Endothelial cell (in vitro differentiated cells): Measurements from ENCODE around the gene ZNF780B. TPM values are rescaled to one million over a fixed set of nuclear protein-coding genes. Genes with fewer than 3 reads are reported as not detected.

ENCODE experiments used
- DNase-seq: peaks from one replicate; pipeline ENCODE4 v3.0.0; 2021; ENCODE audit warnings: low spot score
- H3K27ac Mint-ChIP-seq: one replicate; pipeline ENCODE4 v1.8.0; 2021; ENCODE audit warnings: mixed read lengths, inconsistent platforms; ENCODE audit not compliant: unreplicated experiment
- H3K27me3 Mint-ChIP-seq: one replicate; pipeline ENCODE4 v1.8.0; 2021; ENCODE audit warnings: mild to moderate bottlenecking, moderate library complexity, mixed read lengths, inconsistent platforms; ENCODE audit not compliant: unreplicated experiment
- H3K36me3 Mint-ChIP-seq: one replicate; pipeline ENCODE4 v1.8.0; 2021; ENCODE audit warnings: mild to moderate bottlenecking, low read depth, mixed read lengths, inconsistent platforms; ENCODE audit not compliant: unreplicated experiment
- H3K4me1 Mint-ChIP-seq: one replicate; pipeline ENCODE4 v1.8.0; 2021; ENCODE audit warnings: mild to moderate bottlenecking, mixed read lengths, inconsistent platforms; ENCODE audit not compliant: unreplicated experiment
- H3K4me3 Mint-ChIP-seq: one replicate; pipeline ENCODE4 v1.8.0; 2021; ENCODE audit warnings: mild to moderate bottlenecking, mixed read lengths, inconsistent platforms; ENCODE audit not compliant: unreplicated experiment
- H3K9me3 Mint-ChIP-seq: one replicate; pipeline ENCODE4 v1.8.0; 2021; ENCODE audit warnings: mixed read lengths, inconsistent platforms; ENCODE audit not compliant: unreplicated experiment
- CTCF ChIP-seq: fragments of 200-600 bp; sonication (generic); IDR thresholded peaks from one replicate; pipeline ENCODE4 v1.5.0; 2021; ENCODE audit warnings: antibody characterized with exemption; ENCODE audit not compliant: unreplicated experiment
- long read RNA-seq: library from polyadenylated mRNA; unstranded; transcript quantifications from one replicate; pipeline ENCODE4 v2.0.0, GENCODE V29; 2020; ENCODE audit not compliant: unreplicated experiment
- total RNA-seq: library from RNA; stranded (reverse); fragmentation: NEBNext Ultra II Directional; extraction: Animal tissue kit (Norgen Biotek cat#: 25700); gene quantifications from one replicate; pipeline ENCODE4 v1.2.1, GENCODE V29; 2021; ENCODE audit not compliant: unreplicated experiment

Gene ZNF780B
- total RNA-seq, result 22.6 TPM
- long read RNA-seq, partial matches to known transcripts, result 0 of 1 reads
- long read RNA-seq, other reads (novel, unspliced or antisense), result 1 of 1 reads

GRCh38 chr19:40055832-40056504 lies at the start of gene ZNF780B:
Gene ZNF780B (minus strand): TSS chr19:40056231. CDS start chr19:40050332, 5,899 bp downstream.
- DNase-seq, result peak; percentile 42
- no peak for TF ChIP-seq CTCF

GRCh38 chr19:40104754-40105153 lies 48.7 kb upstream of the ZNF780B start:
- no peak overlapping the region for H3K4me3 Mint-ChIP-seq
- H3K9me3 Mint-ChIP-seq, result no peaks in the 10 kb centered on the region
- no peaks in the 10 kb centered on the region for H3K27me3 Mint-ChIP-seq
- no peak for TF ChIP-seq CTCF
- no peak for DNase-seq
- no peak overlapping the region for H3K27ac Mint-ChIP-seq
- H3K36me3 Mint-ChIP-seq, result no peaks in the 10 kb centered on the region
- H3K4me1 Mint-ChIP-seq, result no peaks in the 10 kb centered on the region

More at GRCh38 chr19:40055832-40056504, at the start of gene ZNF780B:
- Mint-ChIP-seq H3K4me3 (peak within 1 kb of the TSS; percentile 100), H3K36me3 (peaks cover 6% of the 10 kb centered on the region), H3K4me1 (peaks cover 18% of the 10 kb centered on the region), H3K27me3 (peaks cover 7% of the 10 kb centered on the region), H3K9me3 (peaks cover 7% of the 10 kb centered on the region), H3K27ac (peak within 1 kb of the TSS; percentile 84)

GRCh38 chr19:40103600-40103999 lies 47.6 kb upstream of the ZNF780B start:
- Mint-ChIP-seq H3K27me3 (no peaks in the 10 kb centered on the region), H3K9me3 (no peaks in the 10 kb centered on the region), H3K36me3 (no peaks in the 10 kb centered on the region), H3K4me1 (no peaks in the 10 kb centered on the region), H3K27ac (no peak overlapping the region), H3K4me3 (no peak overlapping the region)
- DNase-seq, result no peak
- no peak for TF ChIP-seq CTCF

- Mint-ChIP-seq H3K36me3 (no peaks in the 10 kb centered on the region), H3K27me3 (no peaks in the 10 kb centered on the region), H3K4me1 (no peaks in the 10 kb centered on the region), H3K27ac (no peak overlapping the region), H3K4me3 (no peak overlapping the region), H3K9me3 (no peaks in the 10 kb centered on the region)
- TF ChIP-seq CTCF, result no peak
- DNase-seq, result no peak
Measured at GRCh38 chr19:40101813-40102212, 45.8 kb upstream of the ZNF780B start.

- no peak overlapping the region for H3K4me3 Mint-ChIP-seq
Measured at GRCh38 chr19:40093416-40093815, 37.4 kb upstream of the ZNF780B start.

More at GRCh38 chr19:40093416-40093815, 37.4 kb upstream of the ZNF780B start:
- peaks cover 8% of the 10 kb centered on the region for H3K27me3 Mint-ChIP-seq
- no peak for DNase-seq
- no peaks in the 10 kb centered on the region for H3K9me3 Mint-ChIP-seq
- peaks cover 17% of the 10 kb centered on the region for H3K4me1 Mint-ChIP-seq
- no peak for TF ChIP-seq CTCF
- no peaks in the 10 kb centered on the region for H3K36me3 Mint-ChIP-seq
- H3K27ac Mint-ChIP-seq, result no peak overlapping the region
